Neuronal stem cell (in vitro differentiated cells): ENCODE data around the gene MAD1L1.

ENCODE experiments used
- DNase-seq: peaks from one replicate; pipeline ENCODE4 v3.0.0-alpha.2; 2013; ENCODE audit warnings: low spot score
- H2AFZ ChIP-seq: one replicate; pipeline ENCODE4 v1.6.1; 2013; ENCODE audit warnings: mild to moderate bottlenecking, low read length, inconsistent platforms
- H2AK5ac ChIP-seq: 2 replicates; pipeline ENCODE4 v1.6.1; 2013; ENCODE audit warnings: low read depth, mild to moderate bottlenecking, inconsistent platforms, low read length, moderate library complexity, mixed read lengths
- H2BK120ac ChIP-seq: 2 replicates; pipeline ENCODE4 v1.6.1; 2013; ENCODE audit warnings: low read depth, mild to moderate bottlenecking, inconsistent platforms, low read length, moderate library complexity, mixed read lengths
- H2BK12ac ChIP-seq: one replicate; pipeline ENCODE4 v1.6.1; 2013; ENCODE audit warnings: low read length, inconsistent platforms
- H2BK15ac ChIP-seq: 2 replicates; pipeline ENCODE4 v1.6.1; 2013; ENCODE audit warnings: mild to moderate bottlenecking, low read length, inconsistent platforms, mixed read lengths
- H2BK5ac ChIP-seq: one replicate; pipeline ENCODE4 v1.6.1; 2013; ENCODE audit warnings: inconsistent platforms, mild to moderate bottlenecking, low read length, moderate library complexity
- H3K14ac ChIP-seq: one replicate; pipeline ENCODE4 v1.6.1; 2013; ENCODE audit warnings: low read length, inconsistent platforms
- H3K18ac ChIP-seq: 2 replicates; pipeline ENCODE4 v1.6.1; 2013; ENCODE audit warnings: low read length, inconsistent platforms
- H3K23ac ChIP-seq: 2 replicates; pipeline ENCODE4 v1.6.1; 2013; ENCODE audit warnings: low read depth, mild to moderate bottlenecking, mixed read lengths, low read length, inconsistent platforms; ENCODE audit not compliant: poor library complexity
- H3K27ac ChIP-seq: replicated peaks from 3 replicates; pipeline ENCODE4 v1.5.1; 2013; ENCODE audit warnings: low read length, inconsistent platforms
- H3K27me3 ChIP-seq, 3 experiments: 2 replicates each; pipeline ENCODE4 v1.6.1; 2013; ENCODE audit warnings: low read length in 3 of 3, mild to moderate bottlenecking in 2 of 3, inconsistent platforms in 1 of 3, low read depth in 1 of 3, mixed read lengths in 1 of 3, moderate library complexity in 1 of 3; ENCODE audit not compliant: control insufficient read depth in 3 of 3, insufficient read depth in 3 of 3
- H3K36me3 ChIP-seq, 2 donors: replicated peaks in 1 of 2; 2 replicates each; pipeline ENCODE4 v1.6.1; 2013; ENCODE audit warnings: low read length in 2 of 2; ENCODE audit not compliant: control insufficient read depth in 2 of 2, insufficient read depth in 2 of 2
- H3K4ac ChIP-seq: 2 replicates; pipeline ENCODE4 v1.6.1; 2013; ENCODE audit warnings: inconsistent platforms, mild to moderate bottlenecking, low read length, moderate library complexity
- H3K4me1 ChIP-seq, 2 donors: 1 replicate in 1 of 2; 2 replicates in 1 of 2; pipeline ENCODE4 v1.6.1; 2013; ENCODE audit warnings: low read length in 2 of 2, low read depth in 1 of 2; ENCODE audit not compliant: control insufficient read depth in 2 of 2, insufficient read depth in 1 of 2
- H3K4me2 ChIP-seq: one replicate; pipeline ENCODE4 v1.6.1; 2013; ENCODE audit warnings: mild to moderate bottlenecking, low read length, inconsistent platforms; ENCODE audit not compliant: insufficient read depth, poor library complexity, severe bottlenecking
- H3K4me3 ChIP-seq, 2 donors: 2 replicates each; pipeline ENCODE4 v1.5.1; 2013; ENCODE audit warnings: low read length in 2 of 2, mild to moderate bottlenecking in 2 of 2, inconsistent platforms in 1 of 2, moderate library complexity in 1 of 2
- H3K79me1 ChIP-seq: one replicate; pipeline ENCODE4 v1.6.1; 2013; ENCODE audit warnings: low read depth, mild to moderate bottlenecking, inconsistent platforms, low read length, moderate library complexity
- H3K9ac ChIP-seq: one replicate; pipeline ENCODE4 v1.6.1; 2013; ENCODE audit warnings: mild to moderate bottlenecking, low read depth, low read length, inconsistent platforms; ENCODE audit not compliant: poor library complexity
- H3K9me3 ChIP-seq, 2 donors: replicated peaks in 1 of 2; 2 replicates each; pipeline versions ENCODE3 to v1.6.1; 2013; ENCODE audit warnings: low read length in 2 of 2, mild to moderate bottlenecking in 2 of 2, inconsistent platforms in 1 of 2, low read depth in 1 of 2, mixed read lengths in 1 of 2, moderate library complexity in 1 of 2; ENCODE audit not compliant: control insufficient read depth in 2 of 2, insufficient read depth in 1 of 2
- H4K8ac ChIP-seq: one replicate; pipeline ENCODE4 v1.6.1; 2013; ENCODE audit warnings: low read depth, mild to moderate bottlenecking, inconsistent platforms, low read length, moderate library complexity
- H4K91ac ChIP-seq: one replicate; pipeline ENCODE4 v1.6.1; 2013; ENCODE audit warnings: low read length, low read depth, mild to moderate bottlenecking, inconsistent platforms; ENCODE audit not compliant: poor library complexity
- WGBS, 2 donors: extraction: QIAGEN DNeasy Blood & Tissue Kit; methylation state at CpG; one replicate each; pipeline ENCODE4 v1.1.7; 2013; ENCODE audit warnings: missing lambda C conversion rate in 2 of 2, mixed read lengths in 1 of 2; ENCODE audit not compliant: insufficient read length in 2 of 2, insufficient replicate concordance in 1 of 2; ENCODE audit errors: extremely low coverage in 2 of 2; 5-methylcytosine and 5-hydroxymethylcytosine counted together

The MAD1L1 gene

DNA sequence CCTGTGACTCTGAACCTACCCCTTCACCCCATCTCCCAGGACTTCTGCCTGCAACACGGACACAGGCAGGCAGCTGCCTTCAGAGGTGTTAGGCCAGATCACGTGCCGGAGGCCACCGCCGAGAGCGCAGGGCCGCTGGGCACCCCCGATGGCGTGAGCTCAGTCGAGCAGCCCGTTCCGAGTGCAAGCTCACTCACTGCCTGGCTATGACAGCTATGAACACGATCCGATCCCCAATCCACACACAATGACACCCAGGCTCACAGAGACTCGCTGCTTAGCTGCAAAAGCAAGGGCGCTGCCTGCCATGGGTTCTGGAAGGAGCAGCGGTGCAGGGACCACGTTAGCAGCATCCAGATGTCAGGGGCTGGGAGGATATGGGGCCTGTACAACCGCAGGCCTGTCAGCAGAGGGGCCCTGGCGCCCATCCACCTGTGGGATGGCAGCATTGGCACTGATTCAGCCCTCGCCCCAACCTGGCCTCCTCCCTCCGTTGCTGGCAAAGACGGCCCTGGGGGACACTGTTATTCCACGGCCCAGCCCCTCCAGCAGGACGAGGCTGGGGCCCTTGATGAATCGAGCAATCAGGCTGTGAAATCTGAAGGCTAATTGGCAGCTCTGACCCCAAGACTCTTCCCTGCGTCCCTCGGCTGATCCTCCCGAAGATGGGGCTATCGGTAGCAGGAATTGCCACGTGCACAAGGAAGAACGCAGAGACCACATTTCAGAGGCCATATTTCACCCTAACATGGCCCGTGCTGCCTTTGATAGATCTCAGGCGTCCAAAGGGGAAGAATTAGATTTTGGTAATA is 332.6 kb downstream of the MAD1L1 start:
- H3K4me1 ChIP-seq, result no peaks in the 10 kb centered on the region
- no peaks in the 10 kb centered on the region for H3K9me3 ChIP-seq
- peak overlapping the region; percentile 9 for H3K14ac ChIP-seq
- DNase-seq, result no peak
- peak overlapping the region; percentile 72 for H3K9ac ChIP-seq
- no peak overlapping the region for H2AK5ac ChIP-seq
- H3K4ac ChIP-seq, result peak overlapping the region; percentile 26
- no peak overlapping the region for H2BK12ac ChIP-seq
- H2AFZ ChIP-seq, result no peak overlapping the region
- peaks cover 5 to 14% of the 10 kb centered on the region in 2 donors for H3K36me3 ChIP-seq
- no peak overlapping the region for H2BK15ac ChIP-seq
- H3K27ac ChIP-seq, result no peak overlapping the region
- no peak overlapping the region for H2BK120ac ChIP-seq
- H3K27me3 ChIP-seq, result no peaks in the 10 kb centered on the region
- H4K91ac ChIP-seq, result no peak overlapping the region
- peak overlapping the region; percentile 78 for H3K18ac ChIP-seq
- no CpG with 5 or more reads among the region's 34 CpGs for WGBS, 2 donors
- peak overlapping the region; percentile 26 for H3K23ac ChIP-seq
- H3K4me2 ChIP-seq, result no peak overlapping the region
- H3K79me1 ChIP-seq, result no peaks in the 10 kb centered on the region
- no peak overlapping the region for H2BK5ac ChIP-seq
- no peak overlapping the region for H4K8ac ChIP-seq
- no peak overlapping the region for H3K4me3 ChIP-seq

DNA sequence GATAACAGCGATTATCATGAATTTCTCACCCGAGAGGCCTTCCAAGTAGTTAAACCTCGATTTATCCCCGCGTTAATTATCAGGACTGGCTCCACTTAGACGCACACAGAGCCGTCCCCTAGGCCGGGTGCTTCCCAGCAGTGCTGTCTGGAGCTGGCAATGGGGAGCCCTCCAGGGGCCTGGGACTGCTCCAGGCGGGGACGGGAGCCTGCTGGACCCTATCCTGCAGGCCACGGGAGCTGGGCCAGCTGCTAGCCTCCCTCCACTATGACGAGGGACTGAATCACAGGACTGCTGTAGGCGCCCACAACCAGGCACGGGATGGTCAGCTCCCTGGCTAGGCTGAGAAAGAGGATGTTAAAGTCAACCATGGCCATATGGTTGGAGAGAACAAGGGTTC is 333.5 kb downstream of the MAD1L1 start:
- no peaks in the 10 kb centered on the region for H3K27me3 ChIP-seq
- no peak overlapping the region for H2BK120ac ChIP-seq
- no peak overlapping the region for H2AK5ac ChIP-seq
- no peaks in the 10 kb centered on the region for H3K9me3 ChIP-seq
- H3K4me2 ChIP-seq, result no peak overlapping the region
- H3K4me1 ChIP-seq, result peaks cover 0 to 2% of the 10 kb centered on the region in 2 donors
- no peak overlapping the region for H2BK5ac ChIP-seq
- no peak overlapping the region for H3K14ac ChIP-seq
- H2AFZ ChIP-seq, result no peak overlapping the region
- H4K8ac ChIP-seq, result no peak overlapping the region
- no peak overlapping the region for H2BK15ac ChIP-seq
- peaks cover 5 to 14% of the 10 kb centered on the region in 2 donors for H3K36me3 ChIP-seq
- WGBS, 2 donors, result no CpG with 5 or more reads among the region's 14 CpGs
- H4K91ac ChIP-seq, result no peak overlapping the region
- H2BK12ac ChIP-seq, result no peak overlapping the region
- no peaks in the 10 kb centered on the region for H3K79me1 ChIP-seq
- no peak for DNase-seq
- H3K18ac ChIP-seq, result peak overlapping the region; percentile 31
- H3K4me3 ChIP-seq, result no peak overlapping the region
- peak overlapping the region; percentile 25 for H3K23ac ChIP-seq
- H3K27ac ChIP-seq, result no peak overlapping the region
- H3K4ac ChIP-seq, result no peak overlapping the region
- no peak overlapping the region for H3K9ac ChIP-seq

DNA sequence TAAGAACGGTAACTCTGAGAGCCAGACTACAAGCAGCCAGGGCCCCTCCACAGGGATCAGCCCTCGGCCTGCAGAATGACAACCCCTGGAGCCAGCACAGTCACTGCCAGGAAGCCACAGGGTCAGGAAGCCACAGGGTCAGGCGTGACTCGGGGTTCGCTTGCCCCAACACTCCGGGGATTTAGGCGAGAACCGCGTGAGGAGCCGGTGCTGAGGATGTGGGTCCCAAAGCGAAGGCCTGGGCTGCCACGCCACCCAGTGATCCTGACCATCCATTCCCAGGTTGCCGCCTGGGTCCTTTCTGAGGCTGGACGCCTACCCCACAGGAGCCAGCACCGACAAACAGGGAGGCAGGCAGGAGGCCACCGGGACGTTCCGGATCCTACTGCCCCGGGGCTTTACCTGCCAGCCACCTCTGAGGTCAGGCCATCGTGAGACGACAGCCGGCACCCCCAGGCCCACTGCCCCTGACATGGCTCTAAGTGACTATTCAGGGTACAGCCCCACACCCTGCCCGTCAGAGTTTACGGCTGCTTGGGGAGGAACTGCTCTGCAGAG is 334.0 kb downstream of the MAD1L1 start:
- H4K8ac ChIP-seq, result no peak overlapping the region
- no peak overlapping the region for H2BK120ac ChIP-seq
- peak overlapping the region; percentile 16 for H3K9ac ChIP-seq
- H4K91ac ChIP-seq, result no peak overlapping the region
- no peak overlapping the region for H2BK12ac ChIP-seq
- DNase-seq, result no peak
- no peak overlapping the region for H3K4me3 ChIP-seq
- no peak overlapping the region for H2AK5ac ChIP-seq
- WGBS, 2 donors, result no CpG with 5 or more reads among the region's 24 CpGs
- peak overlapping the region; percentile 25 for H3K23ac ChIP-seq
- H3K4me1 ChIP-seq, result peaks cover 0 to 4% of the 10 kb centered on the region in 2 donors
- H3K14ac ChIP-seq, result peak overlapping the region; percentile 65
- H3K79me1 ChIP-seq, result no peaks in the 10 kb centered on the region
- no peak overlapping the region for H3K4ac ChIP-seq
- no peak overlapping the region for H2BK15ac ChIP-seq
- H3K27me3 ChIP-seq, result no peaks in the 10 kb centered on the region
- H2BK5ac ChIP-seq, result peak overlapping the region; percentile 44
- no peak overlapping the region for H2AFZ ChIP-seq
- H3K27ac ChIP-seq, result no peak overlapping the region
- peak overlapping the region; percentile 77 for H3K18ac ChIP-seq
- no peaks in the 10 kb centered on the region for H3K9me3 ChIP-seq
- no peak overlapping the region for H3K4me2 ChIP-seq
- H3K36me3 ChIP-seq, result peaks cover 5 to 14% of the 10 kb centered on the region in 2 donors

DNA sequence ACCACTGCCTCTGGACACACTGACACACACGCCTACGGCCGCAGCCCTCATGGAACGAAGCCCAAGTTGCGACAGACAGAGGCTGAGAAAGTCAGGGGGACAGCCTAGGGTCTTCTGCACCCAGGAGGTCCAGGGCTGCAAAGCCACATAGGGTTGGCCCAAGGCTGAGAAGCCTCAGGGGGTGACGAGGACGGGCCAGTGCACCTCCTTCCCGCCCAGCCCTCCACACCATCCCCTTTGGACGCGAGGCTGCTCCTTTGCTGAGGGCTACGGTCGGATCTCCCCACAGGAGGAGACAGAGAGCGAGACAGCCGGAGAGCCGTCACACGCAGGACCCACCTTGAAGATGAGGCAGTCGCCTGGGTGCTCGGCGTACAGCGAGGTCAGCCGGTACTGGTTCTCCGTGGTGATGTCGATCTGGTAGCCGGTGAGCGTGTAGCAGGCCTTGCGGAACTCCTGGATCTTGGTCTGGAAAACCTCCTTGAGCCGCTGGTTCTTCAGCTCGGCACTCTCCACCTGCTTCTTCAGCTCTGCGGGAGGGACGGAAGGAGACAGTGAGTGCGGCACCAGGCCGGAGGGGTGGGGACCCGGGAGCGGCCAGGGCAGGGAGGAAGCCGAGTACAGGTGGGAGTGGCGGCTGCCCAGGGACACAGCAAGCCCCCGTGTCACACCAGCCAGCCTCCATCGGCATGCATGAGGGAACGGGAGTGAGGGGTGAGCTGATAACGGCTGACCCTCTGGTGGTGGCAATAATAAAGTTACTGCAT is 334.7 kb downstream of the MAD1L1 start:
- H2BK120ac ChIP-seq, result no peak overlapping the region
- H3K27me3 ChIP-seq, result no peaks in the 10 kb centered on the region
- peaks cover 5 to 14% of the 10 kb centered on the region in 2 donors for H3K36me3 ChIP-seq
- H3K27ac ChIP-seq, result no peak overlapping the region
- no peak overlapping the region for H2BK12ac ChIP-seq
- H3K14ac ChIP-seq, result peak overlapping the region; percentile 12
- H4K8ac ChIP-seq, result no peak overlapping the region
- H3K4me3 ChIP-seq, result no peak overlapping the region
- peak overlapping the region; percentile 47 for H3K23ac ChIP-seq
- H4K91ac ChIP-seq, result no peak overlapping the region
- no peak overlapping the region for H2BK15ac ChIP-seq
- peak overlapping the region; percentile 35 for H3K9ac ChIP-seq
- H3K4me1 ChIP-seq, result peaks cover 0 to 6% of the 10 kb centered on the region in 2 donors
- peak overlapping the region; percentile 51 for H3K18ac ChIP-seq
- no peak for DNase-seq
- peak overlapping the region; percentile 26 for H2AK5ac ChIP-seq
- no CpG with 5 or more reads among the region's 40 CpGs for WGBS, 2 donors
- H3K9me3 ChIP-seq, result no peaks in the 10 kb centered on the region
- H2BK5ac ChIP-seq, result peak overlapping the region; percentile 44
- H3K4ac ChIP-seq, result no peak overlapping the region
- no peak overlapping the region for H3K4me2 ChIP-seq
- no peaks in the 10 kb centered on the region for H3K79me1 ChIP-seq
- H2AFZ ChIP-seq, result no peak overlapping the region
